Measurements from ENCODE around the gene DLG1. TPM values are rescaled to one million over a fixed set of nuclear protein-coding genes. Genes with fewer than 3 reads are reported as not detected.

Gene DLG1
- total and polyA plus RNA-seq, 2 experiments from 2014 or later, result 27.6 to 98.0 TPM

GRCh38 chr3:197285557-197285956, 12.9 kb downstream of the DLG1 start (continued):
- TF ChIP-seq CREB1 (CRISPR knock-in tag; IDR thresholded peaks at IDR 0.05; ENCODE audit: low read depth), result no peak
- no peak for TF ChIP-seq ZNF114 (CRISPR knock-in tag; IDR thresholded peaks at IDR 0.05)
- no peak for TF ChIP-seq ZNF331 (CRISPR knock-in tag; IDR thresholded peaks at IDR 0.05; ENCODE audit: low read depth)

- peaks cover 91% of the 10 kb centered on the region for H3K79me2 ChIP-seq (replicated peaks; ENCODE audit: insufficient read depth)
- peaks cover 54% of the 10 kb centered on the region for H3K36me3 Mint-ChIP-seq (ENCODE audit: low read depth)
- no peak overlapping the region for H2AFZ ChIP-seq
- no peaks in the 10 kb centered on the region for H3K27me3 ChIP-seq (ENCODE audit: insufficient read depth)
- no peak overlapping the region for H3K27ac Mint-ChIP-seq
- peaks cover 4% of the 10 kb centered on the region for H3K9me3 Mint-ChIP-seq
- H3K27ac ChIP-seq (ENCODE audit: low read depth), result no peak overlapping the region
- DNase-seq (ENCODE audit: low spot score) (no peak), ATAC-seq (no peak)
- H3F3A ChIP-seq (replicated peaks; ENCODE audit: low read depth), result no peaks in the 10 kb centered on the region
- peaks cover 5% of the 10 kb centered on the region for H4K20me1 ChIP-seq (replicated peaks; ENCODE audit: insufficient read depth)
- TF ChIP-seq POLR2AphosphoS5 (IDR thresholded peaks at IDR 0.05; ENCODE audit: low read depth) (no peak), JUNB (IDR thresholded peaks at IDR 0.05; ENCODE audit: unreplicated experiment) (no peak), STAT1 (IDR thresholded peaks at IDR 0.05; ENCODE audit: unreplicated experiment) (no peak), ZNF114 (CRISPR knock-in tag; IDR thresholded peaks at IDR 0.05) (no peak), EZH2phosphoT487 (IDR thresholded peaks at IDR 0.05; ENCODE audit: unreplicated experiment) (no peak), ZNF462 (CRISPR knock-in tag; IDR thresholded peaks at IDR 0.05) (no peak), CREB1 (CRISPR knock-in tag; IDR thresholded peaks at IDR 0.05; ENCODE audit: low read depth) (no peak), NANOG (IDR thresholded peaks at IDR 0.05; ENCODE audit: borderline replicate concordance) (no peak), REST (IDR thresholded peaks at IDR 0.05; ENCODE audit: unreplicated experiment) (no peak)
- H3K4me2 ChIP-seq, result no peak overlapping the region
- no peak overlapping the region for H3K4me3 ChIP-seq
- H3K36me3 ChIP-seq (ENCODE audit: insufficient read depth), result peaks cover 10% of the 10 kb centered on the region
- no peaks in the 10 kb centered on the region for H3K4me1 Mint-ChIP-seq
- H3K9me2 ChIP-seq (ENCODE audit: insufficient read depth), result no peaks in the 10 kb centered on the region
- H3K27me3 Mint-ChIP-seq (ENCODE audit: insufficient read depth, low read depth, poor library complexity), result no peaks in the 10 kb centered on the region
- no peak overlapping the region for H3K4me3 Mint-ChIP-seq
- H3K4me1 ChIP-seq (ENCODE audit: insufficient read depth), result no peaks in the 10 kb centered on the region
These were observed 15.4 kb downstream of the DLG1 start for GRCh38 chr3:197283045-197283444.
